Fibroblast of peridontal ligament (primary cell): ENCODE measurements around the gene POLD1.

Experiments
- DNase-seq: peaks from one replicate; pipeline ENCODE4 v3.0.0-alpha.2; 2010; ENCODE audit errors: extremely low read depth

Gene POLD1

DNA sequence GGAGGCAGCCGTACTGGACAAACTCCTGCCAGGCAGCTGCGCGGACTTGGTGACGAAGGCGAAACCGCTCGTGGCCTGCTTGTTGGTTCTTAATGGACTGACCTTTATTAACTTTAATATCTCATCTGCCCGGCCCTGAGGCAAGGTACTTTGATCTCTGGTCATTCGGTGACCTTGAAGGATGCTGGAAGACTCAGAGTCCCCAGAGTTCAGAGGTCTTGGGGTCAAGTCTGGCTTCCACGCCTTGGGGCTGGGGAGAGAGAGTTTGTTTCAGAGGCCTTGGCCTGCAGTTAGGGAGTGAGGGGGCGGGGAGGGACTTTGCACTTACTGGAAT lies 82.5 kb downstream of the POLD1 start:
- DNase-seq: no peak

DNA sequence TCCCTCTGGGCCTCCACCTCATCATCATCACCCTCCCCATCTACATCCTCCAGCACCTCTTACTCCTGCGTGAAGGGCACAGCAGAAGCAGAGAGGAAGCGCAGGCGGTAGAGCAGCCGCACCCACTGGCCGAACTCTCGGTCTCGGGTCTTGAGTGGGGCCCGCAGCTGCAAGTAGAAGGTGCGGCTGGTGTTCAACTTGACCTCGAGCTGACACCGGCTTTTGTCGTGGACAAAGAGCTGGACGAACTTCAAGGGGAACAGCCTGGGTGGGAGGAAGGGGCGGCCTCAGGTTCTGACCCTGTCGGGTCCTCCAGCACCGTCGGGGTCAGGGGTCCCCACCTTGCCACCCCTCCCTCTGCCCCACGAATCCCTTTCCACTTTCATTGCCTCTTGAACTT lies 83.4 kb downstream of the POLD1 start:
- no peak for DNase-seq
